Esophagus squamous epithelium (tissue), 5 donors: ENCODE results near the gene HPS6. TPM values are rescaled to one million over a fixed set of nuclear protein-coding genes. Genes with fewer than 3 reads are reported as not detected.
A peak's percentile ranks its signal among the peaks of the same experiment; 100 is the strongest.

ENCODE experiments used
- DNase-seq: peaks from one replicate; lab custom pipeline; 2025; lab: John Stamatoyannopoulos, UW
- H3K27ac ChIP-seq, 4 donors: fragments of 200-600 bp; sonication (generic); one replicate each; pipeline ENCODE4 v1.5.1; 2016 to 2019; ENCODE audit warnings: mild to moderate bottlenecking in 1 of 4
- H3K27me3 ChIP-seq, 4 donors: fragments of 200-600 bp; sonication (generic); 1 replicate in 3 of 4; 2 replicates in 1 of 4; pipeline versions ENCODE4 v1.5.1 to v1.6.0; 2017 to 2021; ENCODE audit warnings: antibody characterized with exemption in 1 of 4
- H3K36me3 ChIP-seq, 3 donors: fragments of 200-600 bp; sonication (generic); one replicate each; pipeline ENCODE4 v1.5.1; 2016 to 2019
- H3K4me1 ChIP-seq, 3 donors: fragments of 200-600 bp; sonication (generic); one replicate each; pipeline ENCODE4 v1.5.1; 2017 to 2019
- H3K4me3 ChIP-seq, 4 donors: fragments of 200-600 bp; sonication (generic); 1 replicate in 3 of 4; 2 replicates in 1 of 4; pipeline ENCODE4 v1.5.1; 2016 to 2019; ENCODE audit warnings: mild to moderate bottlenecking in 2 of 4, moderate library complexity in 1 of 4
- H3K9me3 ChIP-seq, 3 donors: fragments of 200-600 bp; sonication (generic); one replicate each; pipeline ENCODE4 v1.5.1; 2016 to 2019
- CTCF ChIP-seq, 6 experiments: fragments of 450-650 bp in 4 of 6; fragments of 200-600 bp in 2 of 6; sonication (generic) in 2 of 6; IDR thresholded peaks; one replicate each; pipeline ENCODE4 v1.5.1; 2016 to 2019; ENCODE audit warnings: antibody characterized with exemption in 6 of 6, mild to moderate bottlenecking in 4 of 6, moderate library complexity in 4 of 6
- POLR2A ChIP-seq, 4 donors: fragments of 450-650 bp; IDR thresholded peaks; one replicate each; pipeline ENCODE4 v1.6.1; 2017; ENCODE audit warnings: antibody characterized with exemption in 4 of 4, mild to moderate bottlenecking in 4 of 4, moderate library complexity in 3 of 4
- WGBS, 2 donors: methylation state at CpG; one replicate each; pipeline ENCODE4 v1.1.5; 2018; 5-methylcytosine and 5-hydroxymethylcytosine counted together
- intact Hi-C: fragments of 100-400 bp; cut with DNase I; formaldehyde crosslinking; loops from one replicate; pipeline ENCODE4 v1.15.0; 2022
- total RNA-seq, 4 donors: library from RNA; depleted of rRNA; stranded (reverse); fragments of >200 nt; gene quantifications; one replicate each; pipeline ENCODE4 v1.1.0, GENCODE V29; 2016
- donor health status: DM: yes; HTN: yes; CAD: no.

Gene HPS6
- total RNA-seq, result 10 to 100 TPM; 22.7 to 29.4 (median 23.3) TPM

GRCh38 chr10:102064868-102065560, at the start of gene HPS6:
Gene HPS6, plus strand, starts transcription at chr10:102065349. Its CDS starts 126 bp downstream, at chr10:102065475.
- Histone ChIP-seq H3K4me1 (peaks cover 18 to 42% (median 26%) of the 10 kb centered on the region in 3 donors), H3K27me3 (no peaks in the 10 kb centered on the region), H3K27ac (peak within 1 kb of the TSS; percentile 85 to 97 (median 91)), H3K9me3 (no peaks in the 10 kb centered on the region), H3K4me3 (peak within 1 kb of the TSS; percentile 62 to 94 (median 81)), H3K36me3 (peaks cover 0 to 36% (median 4%) of the 10 kb centered on the region in 3 donors)
- DNase-seq, result no peak
- TF ChIP-seq POLR2A (IDR thresholded peaks at IDR 0.05) (peak in 3 of 4 donors; percentile 5 to 84 (median 81)), CTCF (IDR thresholded peaks at IDR 0.05) (peak in 3 of 6 experiments; percentile 8 to 25 (median 15))
- intact Hi-C loops, result no loop called here
- WGBS, 2 donors, result 1 to 4% methylated on average over 9 to 19 of the region's 61 CpGs

GRCh38 chr10:102016416-102016815, 48.7 kb upstream of the HPS6 start:
- DNase-seq, result no peak
- Histone ChIP-seq H3K4me1 (no peaks in the 10 kb centered on the region), H3K27ac (no peak overlapping the region), H3K9me3 (no peaks in the 10 kb centered on the region), H3K27me3 (no peaks in the 10 kb centered on the region), H3K4me3 (no peak overlapping the region), H3K36me3 (peaks cover 0 to 99% (median 0%) of the 10 kb centered on the region in 3 donors)
- no peak for TF ChIP-seq POLR2A (IDR thresholded peaks at IDR 0.05)
- TF ChIP-seq CTCF (IDR thresholded peaks at IDR 0.05), result no peak
- intact Hi-C loops, result loop anchor here (10.0 kb wide), 2 partner anchors 132 to 172 kb away; partner anchors contain the start of gene KCNIP2

GRCh38 chr10:102017295-102017694, 47.9 kb upstream of the HPS6 start:
- Histone ChIP-seq H3K4me3 (no peak overlapping the region), H3K36me3 (peaks cover 0 to 99% (median 0%) of the 10 kb centered on the region in 3 donors)
- 77 to 88% methylated on average over 2 of the region's 2 CpGs for WGBS, 2 donors

GRCh38 chr10:102020938-102021337, 44.2 kb upstream of the HPS6 start:
- Histone ChIP-seq H3K27ac (no peak overlapping the region), H3K36me3 (peaks cover 0 to 100% (median 5%) of the 10 kb centered on the region in 3 donors), H3K9me3 (no peaks in the 10 kb centered on the region), H3K4me1 (no peaks in the 10 kb centered on the region), H3K27me3 (no peaks in the 10 kb centered on the region), H3K4me3 (no peak overlapping the region)
- DNase-seq, result no peak
- no peak for TF ChIP-seq POLR2A (IDR thresholded peaks at IDR 0.05)
- TF ChIP-seq CTCF (IDR thresholded peaks at IDR 0.05), result no peak
- 78 to 100% methylated on average over 2 of the region's 2 CpGs for WGBS, 2 donors
- intact Hi-C loops, result no loop called here

More at GRCh38 chr10:102017295-102017694, 47.9 kb upstream of the HPS6 start:
- no peaks in the 10 kb centered on the region for H3K27me3 ChIP-seq
- no peak for TF ChIP-seq CTCF (IDR thresholded peaks at IDR 0.05)
- TF ChIP-seq POLR2A (IDR thresholded peaks at IDR 0.05), result no peak
- H3K27ac ChIP-seq, result no peak overlapping the region
- DNase-seq, result no peak
- H3K9me3 ChIP-seq, result no peaks in the 10 kb centered on the region
- intact Hi-C loops, result loop anchor here (10.0 kb wide), 2 partner anchors 132 to 172 kb away; partner anchors contain the start of gene KCNIP2
- H3K4me1 ChIP-seq, result no peaks in the 10 kb centered on the region

- intact Hi-C loops, result no loop called here
- TF ChIP-seq CTCF (IDR thresholded peaks at IDR 0.05) (no peak), POLR2A (IDR thresholded peaks at IDR 0.05) (no peak)
- no peak overlapping the region for H3K27ac ChIP-seq
- peaks cover 0 to 98% (median 23%) of the 10 kb centered on the region in 3 donors for H3K36me3 ChIP-seq
- DNase-seq, result no peak
- no peak overlapping the region for H3K4me3 ChIP-seq
- 75 to 78% methylated on average over 3 of the region's 3 CpGs for WGBS, 2 donors
- H3K9me3 ChIP-seq, result no peaks in the 10 kb centered on the region
- H3K4me1 ChIP-seq, result no peaks in the 10 kb centered on the region
- H3K27me3 ChIP-seq, result no peaks in the 10 kb centered on the region
Measured at GRCh38 chr10:102024799-102025198, 40.4 kb upstream of the HPS6 start.
